ENCODE measurements around the gene LRRC47.
"Not testable (repeated sequence)": the region's sequence is repeated elsewhere in the genome, so short reads cannot be mapped to it uniquely, and the experiment has no call there.

The LRRC47 gene

GRCh38 chr1:3805038-3805437 is 8.7 kb upstream of the LRRC47 start:
- TF ChIP-seq CTCF (IDR thresholded peaks at IDR 0.05) = no peak
- TF ChIP-seq ZFX (IDR thresholded peaks at IDR 0.05; ENCODE audit: borderline replicate concordance) = no peak
- no peak overlapping the region for H3K27ac ChIP-seq

GRCh38 chr1:3804627-3804944 is 8.3 kb upstream of the LRRC47 start:
- not testable (repeated sequence) for H3K27ac ChIP-seq

- no peak overlapping the region for H3K27ac ChIP-seq
- TF ChIP-seq CTCF (IDR thresholded peaks at IDR 0.05) = no peak
- TF ChIP-seq ZFX (IDR thresholded peaks at IDR 0.05; ENCODE audit: borderline replicate concordance) = no peak
Observed at GRCh38 chr1:3803905-3804626, 7.8 kb upstream of the LRRC47 start.

GRCh38 chr1:3800795-3801194 is 4.5 kb upstream of the LRRC47 start:
- not testable (repeated sequence) for H3K27ac ChIP-seq

- no peak overlapping the region for H3K27ac ChIP-seq
- no peak for TF ChIP-seq CTCF (IDR thresholded peaks at IDR 0.05)
- no peak for TF ChIP-seq ZFX (IDR thresholded peaks at IDR 0.05; ENCODE audit: borderline replicate concordance)
Observed at GRCh38 chr1:3799976-3800685, 3.8 kb upstream of the LRRC47 start.

GRCh38 chr1:3795453-3796214 is 664 bp downstream of the LRRC47 start:
- TF ChIP-seq CTCF (IDR thresholded peaks at IDR 0.05) = no peak
- TF ChIP-seq ZFX (IDR thresholded peaks at IDR 0.05; ENCODE audit: borderline replicate concordance) = no peak
- H3K27ac ChIP-seq = peak overlapping the region; percentile 60

- TF ChIP-seq ZFX (IDR thresholded peaks at IDR 0.05; ENCODE audit: borderline replicate concordance) (no peak), CTCF (IDR thresholded peaks at IDR 0.05) (no peak)
- no peak overlapping the region for H3K27ac ChIP-seq
Observed at GRCh38 chr1:3790952-3791351, 5.3 kb downstream of the LRRC47 start.

- no peak overlapping the region for H3K27ac ChIP-seq
- no peak for TF ChIP-seq ZFX (IDR thresholded peaks at IDR 0.05; ENCODE audit: borderline replicate concordance)
- TF ChIP-seq CTCF (IDR thresholded peaks at IDR 0.05) = no peak
Observed at GRCh38 chr1:3790500-3790923, 5.8 kb downstream of the LRRC47 start.

Data from 22Rv1 (cell line).